GM19193 (cell line): ENCODE measurements around the gene PECR.

Source experiments
- POLR2A ChIP-seq: IDR thresholded peaks from 4 replicates; pipeline ENCODE4 v1.6.1; 2011; ENCODE audit not compliant: insufficient read depth, insufficient read length; ENCODE audit errors: extremely low read depth

PECR gene

GRCh38 chr2:216081487-216082116 lies at the start of gene PECR, which contains the start of gene TMEM169:
Gene PECR (minus strand): TSS chr2:216081809. CDS start chr2:216081741, 68 bp downstream.
Gene TMEM169 (plus strand): TSS chr2:216081919. CDS start chr2:216095964, 14,045 bp downstream.
- peak; percentile 79 for TF ChIP-seq POLR2A

- TF ChIP-seq POLR2A = no peak
These were observed 48.9 kb upstream of the PECR start for GRCh38 chr2:216130346-216130971.

- TF ChIP-seq POLR2A = no peak
These were observed 45.3 kb upstream of the PECR start for GRCh38 chr2:216126943-216127342.

GRCh38 chr2:216121255-216121654 lies 39.6 kb upstream of the PECR start:
- TF ChIP-seq POLR2A = no peak

GRCh38 chr2:216119986-216120385 lies 38.4 kb upstream of the PECR start:
- TF ChIP-seq POLR2A = no peak

- no peak for TF ChIP-seq POLR2A
These were observed 37.5 kb upstream of the PECR start for GRCh38 chr2:216119146-216119545.

- TF ChIP-seq POLR2A = no peak
These were observed 36.9 kb upstream of the PECR start for GRCh38 chr2:216118474-216118873.

- TF ChIP-seq POLR2A = no peak
These were observed 36.1 kb upstream of the PECR start for GRCh38 chr2:216117561-216118340.

GRCh38 chr2:216116418-216116817 lies 34.8 kb upstream of the PECR start:
- no peak for TF ChIP-seq POLR2A

- TF ChIP-seq POLR2A = peak; percentile 58
These were observed 33.3 kb upstream of the PECR start for GRCh38 chr2:216114714-216115531.

GRCh38 chr2:216114382-216114713 lies 32.7 kb upstream of the PECR start:
- TF ChIP-seq POLR2A = no peak

- TF ChIP-seq POLR2A = peak; percentile 25
These were observed 32.0 kb upstream of the PECR start for GRCh38 chr2:216113572-216113971.

- no peak for TF ChIP-seq POLR2A
These were observed 31.3 kb upstream of the PECR start for GRCh38 chr2:216112926-216113325.

- TF ChIP-seq POLR2A = no peak
These were observed 29.5 kb upstream of the PECR start for GRCh38 chr2:216111122-216111521.

GRCh38 chr2:216110620-216111019 lies 29.0 kb upstream of the PECR start:
- TF ChIP-seq POLR2A = no peak
